LNCAP (cell line): ENCODE data around the gene PCK1.

Source experiments
- TF ChIP-seq, protein P1 (sequence below): fragments of 450-650 bp; IDR thresholded peaks from 2 replicates; pipeline ENCODE4 v1.5.1; 2017; ENCODE audit warnings: mild to moderate bottlenecking

Gene PCK1

GRCh38 chr20:57564951-57565642, 4.2 kb downstream of the PCK1 start:
- TF ChIP-seq, protein P1, sequence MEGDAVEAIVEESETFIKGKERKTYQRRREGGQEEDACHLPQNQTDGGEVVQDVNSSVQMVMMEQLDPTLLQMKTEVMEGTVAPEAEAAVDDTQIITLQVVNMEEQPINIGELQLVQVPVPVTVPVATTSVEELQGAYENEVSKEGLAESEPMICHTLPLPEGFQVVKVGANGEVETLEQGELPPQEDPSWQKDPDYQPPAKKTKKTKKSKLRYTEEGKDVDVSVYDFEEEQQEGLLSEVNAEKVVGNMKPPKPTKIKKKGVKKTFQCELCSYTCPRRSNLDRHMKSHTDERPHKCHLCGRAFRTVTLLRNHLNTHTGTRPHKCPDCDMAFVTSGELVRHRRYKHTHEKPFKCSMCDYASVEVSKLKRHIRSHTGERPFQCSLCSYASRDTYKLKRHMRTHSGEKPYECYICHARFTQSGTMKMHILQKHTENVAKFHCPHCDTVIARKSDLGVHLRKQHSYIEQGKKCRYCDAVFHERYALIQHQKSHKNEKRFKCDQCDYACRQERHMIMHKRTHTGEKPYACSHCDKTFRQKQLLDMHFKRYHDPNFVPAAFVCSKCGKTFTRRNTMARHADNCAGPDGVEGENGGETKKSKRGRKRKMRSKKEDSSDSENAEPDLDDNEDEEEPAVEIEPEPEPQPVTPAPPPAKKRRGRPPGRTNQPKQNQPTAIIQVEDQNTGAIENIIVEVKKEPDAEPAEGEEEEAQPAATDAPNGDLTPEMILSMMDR, result no peak

DNA sequence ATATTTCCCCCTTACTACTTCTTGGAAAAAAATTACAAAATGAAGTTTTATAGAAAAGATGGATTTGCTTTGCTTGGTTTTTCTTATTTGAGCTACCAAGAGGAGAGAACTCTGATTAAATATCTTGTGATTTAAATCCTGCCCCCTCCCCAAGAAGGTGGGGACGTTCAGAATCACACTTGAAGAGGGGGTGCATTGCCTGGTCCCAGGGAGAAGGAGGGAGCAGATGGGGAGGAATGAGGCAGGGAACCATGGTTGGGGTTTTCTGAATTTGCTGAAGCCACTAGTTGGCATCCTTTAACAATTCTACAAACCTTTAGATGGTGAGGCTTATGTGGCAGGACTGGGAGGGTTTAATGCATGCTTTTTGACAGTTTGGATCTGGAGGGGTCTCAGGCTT, 5.5 kb downstream of the PCK1 start:
- TF ChIP-seq, protein P1, result no peak

DNA sequence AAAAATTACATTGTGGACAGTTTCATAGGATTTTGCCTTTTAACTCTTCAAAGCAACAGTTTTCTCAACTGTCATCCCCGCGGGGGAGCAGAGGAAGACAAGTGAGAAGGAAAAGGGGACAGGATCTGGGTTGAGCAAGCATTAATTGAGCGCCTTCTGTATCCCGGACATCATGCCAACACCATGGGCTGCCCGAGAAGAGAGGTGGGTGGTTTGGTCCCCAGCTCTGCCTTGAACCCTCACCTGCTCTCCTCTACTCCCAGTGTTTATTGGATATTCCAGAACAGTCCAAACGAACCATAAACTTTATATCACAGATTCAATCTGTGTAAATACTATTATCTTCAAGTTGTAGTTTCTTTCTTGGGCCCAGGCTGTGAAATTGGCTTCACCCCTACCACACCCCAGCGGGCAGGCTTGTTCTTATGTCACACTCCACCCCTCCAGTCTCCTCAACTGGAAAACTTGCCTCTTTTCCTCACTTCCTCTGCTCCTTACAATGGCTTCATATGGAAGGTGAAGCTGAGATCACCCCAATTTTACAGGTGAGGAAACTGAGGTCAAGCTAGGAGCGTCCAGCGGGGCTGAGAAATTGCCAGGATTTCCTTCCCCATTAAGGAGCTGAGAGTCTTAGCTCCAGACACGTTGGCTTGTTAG, 6.0 kb downstream of the PCK1 start:
- TF ChIP-seq, protein P1, result no peak

GRCh38 chr20:57567471-57568079, 6.7 kb downstream of the PCK1 start:
- TF ChIP-seq, protein P1, result no peak

DNA sequence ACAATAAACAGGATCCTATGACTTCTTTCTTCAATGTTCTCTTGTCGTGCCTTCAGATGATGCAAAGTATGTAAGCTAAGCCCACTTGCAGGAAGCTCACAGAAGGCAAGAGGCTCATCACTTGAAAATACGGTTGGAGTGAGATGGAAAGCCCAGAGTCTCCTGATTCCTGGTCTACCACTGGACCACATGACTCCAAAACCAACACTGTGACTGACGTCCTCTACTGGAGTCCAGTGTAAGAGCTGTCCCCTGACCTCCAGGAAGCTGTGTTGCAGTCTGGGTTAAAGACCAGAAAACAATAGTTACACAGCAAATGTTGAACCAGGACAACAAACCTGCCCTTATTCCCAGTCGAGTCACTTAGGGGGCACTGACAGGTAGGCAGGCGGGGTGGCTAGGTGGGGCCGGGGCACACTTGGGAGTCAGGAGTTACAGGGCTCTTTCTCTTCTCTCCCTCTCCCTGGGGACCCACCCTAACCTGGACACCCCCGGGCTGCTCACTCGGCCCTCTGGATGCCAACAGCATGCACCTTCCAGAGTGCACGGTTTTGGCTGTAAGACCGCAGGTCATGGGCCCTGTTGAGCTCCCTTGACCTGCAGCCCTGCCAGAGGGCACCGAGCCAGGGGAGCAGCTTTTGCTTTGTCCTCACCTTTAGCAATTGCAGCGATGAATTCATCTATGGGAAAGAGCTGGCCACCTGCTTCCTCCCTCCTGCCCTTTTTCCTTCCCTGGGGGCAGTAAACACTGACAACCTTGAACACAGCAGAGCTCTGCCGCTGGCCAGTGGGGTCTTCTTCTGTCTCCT, 7.4 kb downstream of the PCK1 start:
- TF ChIP-seq, protein P1, result no peak

DNA sequence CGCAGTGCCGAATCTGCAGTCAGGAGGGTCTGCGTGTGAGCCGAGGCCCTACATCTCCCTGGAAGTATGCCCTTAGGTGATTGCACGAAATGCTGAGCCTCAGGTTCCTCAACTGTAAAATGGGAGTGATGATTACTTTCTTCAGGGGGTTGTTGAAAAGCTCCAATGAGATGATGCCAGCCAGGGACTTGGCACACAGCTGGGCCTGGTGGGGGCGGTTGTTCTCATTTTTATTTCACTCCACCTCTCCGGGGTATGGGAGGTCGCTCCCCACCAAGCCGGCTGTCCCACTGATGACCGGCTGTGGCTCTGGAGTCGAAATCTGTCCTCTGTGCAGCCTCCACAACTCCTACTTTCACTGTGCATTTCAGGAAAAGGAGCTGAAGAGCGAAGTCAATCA, 8.1 kb downstream of the PCK1 start:
- TF ChIP-seq, protein P1, result no peak

DNA sequence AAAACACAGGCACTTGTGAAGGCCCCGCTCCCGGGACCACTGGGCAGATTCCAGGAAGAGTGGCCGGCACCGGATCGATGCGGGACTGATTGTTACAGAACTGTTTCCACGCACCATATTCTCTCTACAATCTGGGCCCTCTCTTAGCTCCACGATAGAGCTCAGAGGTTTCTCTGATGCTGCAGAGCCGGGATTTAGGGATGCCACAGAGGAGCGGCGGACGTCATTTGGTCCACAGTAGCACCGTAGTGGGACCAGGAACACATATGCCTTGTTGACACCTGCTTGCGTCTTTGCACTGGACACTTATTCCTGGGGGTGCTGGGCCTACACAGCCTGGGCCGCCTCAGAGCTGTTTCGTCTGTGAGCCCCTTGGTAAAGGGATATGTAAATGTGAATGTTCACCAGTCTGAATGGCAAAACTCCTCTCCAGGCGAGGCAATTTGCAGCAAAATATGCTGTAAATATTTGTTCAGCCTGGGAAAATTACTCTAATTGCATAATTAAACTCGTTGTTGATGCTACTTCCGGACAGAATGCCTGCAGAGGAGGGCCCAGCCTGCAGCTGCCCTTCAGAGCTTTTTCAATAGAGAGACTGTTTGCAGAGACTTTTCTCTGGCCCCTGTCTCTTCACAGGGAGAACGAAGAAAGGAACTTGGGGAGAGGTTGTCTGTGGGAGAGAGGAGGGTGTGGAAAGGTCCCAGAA, 9.4 kb downstream of the PCK1 start:
- TF ChIP-seq, protein P1, result no peak
